SIG-M5 treated with dmso at 0.1 percent for 504 hours (cell line): ENCODE measurements around the gene PLD4.
A peak's percentile ranks its signal among the peaks of the same experiment; 100 is the strongest.
"Not testable (repeated sequence)": the region's sequence is repeated elsewhere in the genome, so short reads cannot be mapped to it uniquely, and the experiment has no call there.

Experiments used
- DNase-seq: peaks from one replicate; lab custom pipeline; 2025; ENCODE audit not compliant: unreplicated experiment; lab: John Stamatoyannopoulos, UW

Gene PLD4

GRCh38 chr14:104939666-104940410 lies 15.2 kb downstream of the PLD4 start:
- no peak for DNase-seq

- peak; percentile 9 for DNase-seq
Observed at GRCh38 chr14:104940526-104941150, 16.0 kb downstream of the PLD4 start.

GRCh38 chr14:104941508-104942365 lies 17.1 kb downstream of the PLD4 start:
- no peak for DNase-seq

- no peak for DNase-seq
Observed at GRCh38 chr14:104942586-104942985, 17.9 kb downstream of the PLD4 start.

- DNase-seq = not testable (repeated sequence)
Observed at GRCh38 chr14:104943216-104944015, 18.7 kb downstream of the PLD4 start.

- not testable (repeated sequence) for DNase-seq
Observed at GRCh38 chr14:104944016-104944308, 19.3 kb downstream of the PLD4 start.

- DNase-seq = not testable (repeated sequence)
Observed at GRCh38 chr14:104944436-104945205, 19.9 kb downstream of the PLD4 start.

GRCh38 chr14:104945266-104945665 lies 20.6 kb downstream of the PLD4 start:
- DNase-seq = not testable (repeated sequence)

GRCh38 chr14:104945986-104946965 lies 21.6 kb downstream of the PLD4 start:
- DNase-seq = not testable (repeated sequence)

- not testable (repeated sequence) for DNase-seq
Observed at GRCh38 chr14:104947201-104947600, 22.5 kb downstream of the PLD4 start.

- not testable (repeated sequence) for DNase-seq
Observed at GRCh38 chr14:104947881-104948735, 23.4 kb downstream of the PLD4 start.

GRCh38 chr14:104948736-104949031 lies 24.0 kb downstream of the PLD4 start:
- no peak for DNase-seq

- DNase-seq = not testable (repeated sequence)
Observed at GRCh38 chr14:104949406-104949955, 24.8 kb downstream of the PLD4 start.

- DNase-seq = no peak
Observed at GRCh38 chr14:104950021-104950420, 25.3 kb downstream of the PLD4 start.

GRCh38 chr14:104950701-104951100 lies 26.0 kb downstream of the PLD4 start:
- DNase-seq = not testable (repeated sequence)

- not testable (repeated sequence) for DNase-seq
Observed at GRCh38 chr14:104951863-104952657, 27.4 kb downstream of the PLD4 start.

- no peak for DNase-seq
Observed at GRCh38 chr14:104953097-104953496, 28.4 kb downstream of the PLD4 start.
